Epithelial cell of prostate (primary cell): ENCODE results near the gene NR3C2.

Experiments
- DNase-seq: peaks from one replicate; pipeline ENCODE4 v3.0.0-alpha.2; 2011; ENCODE audit warnings: low read depth, low spot score
- H3K27ac ChIP-seq: fragments of 450-650 bp; 2 replicates; pipeline ENCODE4 v1.5.1; 2017; ENCODE audit warnings: mild to moderate bottlenecking

The NR3C2 gene

DNA sequence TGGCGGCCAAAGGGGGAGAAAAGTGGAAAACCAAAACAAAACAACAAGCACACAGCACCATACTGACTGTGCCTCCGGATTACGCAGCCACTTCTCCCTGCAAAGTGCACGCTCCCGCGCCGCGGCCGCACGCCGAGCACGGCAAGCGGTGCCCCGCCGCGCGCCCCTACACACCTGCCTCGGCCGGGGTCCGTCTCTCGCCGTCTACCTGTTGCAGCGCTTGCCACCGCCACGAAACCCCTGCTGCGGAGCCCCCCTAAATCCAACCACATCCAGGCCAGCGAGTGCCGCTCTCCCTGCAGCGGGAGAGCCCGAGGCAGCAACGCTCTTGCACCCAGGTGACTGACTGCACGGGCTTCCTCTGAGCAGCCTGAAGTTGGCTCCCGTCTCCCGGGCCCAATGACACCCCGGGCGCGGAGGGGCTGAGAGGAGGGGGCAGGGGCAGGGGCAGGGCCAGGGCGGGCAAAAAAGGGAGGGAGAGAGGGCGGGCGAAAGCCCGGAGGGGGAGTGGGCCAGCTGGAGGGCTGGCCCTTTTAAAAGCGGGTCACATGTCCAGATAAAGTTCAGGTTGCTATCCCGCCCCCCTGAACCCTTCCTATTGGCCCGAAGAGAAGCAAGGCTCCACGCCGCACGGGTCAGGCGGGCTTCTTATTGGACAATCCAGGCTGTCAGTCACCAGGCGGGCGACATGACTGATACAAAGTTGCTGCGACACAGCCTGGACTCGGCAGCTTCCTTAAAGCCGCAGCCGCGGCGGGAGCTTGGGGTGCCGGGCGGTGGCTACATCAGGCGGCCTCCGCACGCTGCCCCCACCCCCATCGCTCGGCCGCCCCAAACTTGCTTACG, at the start of gene NR3C2:
TSS of gene NR3C2 (minus strand) at position 429 of the 846 bp plus-strand sequence.
- H3K27ac ChIP-seq = no peak within 1 kb of the TSS
- DNase-seq = peak; percentile 91

DNA sequence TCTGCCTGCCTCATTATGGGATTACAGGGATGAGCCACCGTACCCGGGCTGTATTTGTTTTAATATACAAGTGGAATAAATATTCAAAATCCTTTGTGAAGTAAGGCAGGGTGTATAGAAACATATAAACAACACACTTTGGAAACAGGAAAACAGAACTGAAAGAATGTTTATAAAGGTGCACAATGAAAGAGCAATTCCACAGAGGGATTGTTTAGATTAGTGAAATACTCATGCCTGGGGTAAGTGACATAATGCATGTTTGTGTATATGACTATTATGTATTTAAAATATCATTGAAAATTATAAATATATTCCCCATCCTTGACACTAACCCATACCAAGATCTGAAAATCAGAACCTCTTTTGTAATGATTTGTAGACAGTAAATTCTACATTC, 45.0 kb upstream of the NR3C2 start:
- no peak for DNase-seq
- no peak overlapping the region for H3K27ac ChIP-seq

DNA sequence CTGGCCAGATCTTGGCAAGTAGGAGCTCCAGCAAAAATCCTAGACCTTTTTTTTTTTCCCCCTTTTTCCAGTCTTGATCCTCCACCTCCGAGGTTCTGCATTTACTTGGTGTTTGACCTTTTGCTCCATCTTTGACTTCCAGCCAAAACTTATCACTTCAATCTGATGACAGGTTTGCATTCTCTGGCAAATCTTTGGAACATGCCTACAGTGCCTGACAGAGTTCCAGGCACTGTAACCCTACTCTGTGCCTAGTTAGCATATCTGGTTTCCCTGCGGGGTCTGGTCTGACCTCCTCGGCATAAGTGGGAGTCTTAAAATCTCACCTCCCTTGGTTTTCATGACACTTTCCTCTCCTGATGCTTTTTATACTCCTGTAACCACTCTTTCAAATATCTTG, 39.4 kb upstream of the NR3C2 start:
- DNase-seq = no peak
- H3K27ac ChIP-seq = no peak overlapping the region

DNA sequence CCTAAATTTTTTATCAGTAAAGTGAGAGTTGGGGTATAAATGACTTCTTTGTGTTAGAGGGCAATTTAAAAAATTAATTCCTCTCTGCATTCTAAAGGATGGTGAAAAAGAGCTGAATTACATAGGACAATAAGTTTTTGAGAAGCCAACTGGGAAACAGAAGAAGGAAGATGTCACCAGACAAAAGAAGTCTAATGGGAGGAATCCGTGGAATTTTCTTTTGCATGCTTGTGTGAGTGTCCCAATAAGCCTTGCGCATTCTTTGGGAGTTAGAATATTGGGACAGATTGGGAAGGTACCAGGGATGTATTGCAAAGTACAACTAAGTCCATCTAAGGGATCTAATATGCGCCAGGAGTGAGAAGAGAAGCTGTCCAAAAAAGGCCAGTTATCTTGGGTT, 35.1 kb upstream of the NR3C2 start:
- no peak for DNase-seq
- no peak overlapping the region for H3K27ac ChIP-seq

DNA sequence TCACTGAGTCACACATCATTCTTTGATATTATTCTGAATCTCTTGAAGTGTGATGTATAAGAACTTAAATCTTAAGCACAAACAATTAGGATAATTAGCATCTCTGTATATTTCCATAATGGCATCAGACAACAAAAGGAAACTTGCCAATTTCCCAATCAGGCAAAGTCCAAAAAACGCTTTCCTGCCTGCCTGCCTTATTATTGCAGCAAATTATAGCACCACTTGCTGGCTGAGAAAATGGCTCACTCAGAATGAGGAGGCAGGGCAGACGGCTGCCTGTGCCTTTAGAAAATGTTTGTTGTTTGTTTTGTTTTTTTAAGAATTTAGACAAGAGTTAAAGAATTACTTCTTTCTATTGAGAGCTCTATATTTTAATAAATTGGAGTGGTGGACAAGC, 27.7 kb upstream of the NR3C2 start:
- no peak overlapping the region for H3K27ac ChIP-seq
- no peak for DNase-seq

- H3K27ac ChIP-seq = no peak overlapping the region
Measured at GRCh38 chr4:148454835-148455234, 12.6 kb upstream of the NR3C2 start.

DNA sequence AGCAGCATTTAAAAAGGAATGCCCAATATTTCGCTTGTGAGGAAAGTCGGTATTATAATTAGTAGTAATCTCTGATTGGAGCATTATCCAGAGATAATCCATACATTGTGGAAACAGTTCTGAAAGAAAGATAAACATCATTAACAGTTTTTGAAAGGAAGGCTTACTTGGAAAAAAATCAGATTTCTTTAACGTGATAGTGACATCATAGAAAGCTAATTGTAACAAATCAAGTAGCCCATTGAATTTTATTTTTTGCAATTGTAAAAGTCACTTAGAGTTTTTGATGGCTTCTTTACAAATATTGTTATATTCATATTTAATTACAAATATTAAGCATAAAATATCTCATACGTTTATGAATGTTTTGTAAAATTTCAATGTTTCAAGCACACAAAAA, 11.6 kb upstream of the NR3C2 start:
- DNase-seq = no peak
- H3K27ac ChIP-seq = no peak overlapping the region

More at GRCh38 chr4:148454835-148455234, 12.6 kb upstream of the NR3C2 start:
- no peak for DNase-seq

DNA sequence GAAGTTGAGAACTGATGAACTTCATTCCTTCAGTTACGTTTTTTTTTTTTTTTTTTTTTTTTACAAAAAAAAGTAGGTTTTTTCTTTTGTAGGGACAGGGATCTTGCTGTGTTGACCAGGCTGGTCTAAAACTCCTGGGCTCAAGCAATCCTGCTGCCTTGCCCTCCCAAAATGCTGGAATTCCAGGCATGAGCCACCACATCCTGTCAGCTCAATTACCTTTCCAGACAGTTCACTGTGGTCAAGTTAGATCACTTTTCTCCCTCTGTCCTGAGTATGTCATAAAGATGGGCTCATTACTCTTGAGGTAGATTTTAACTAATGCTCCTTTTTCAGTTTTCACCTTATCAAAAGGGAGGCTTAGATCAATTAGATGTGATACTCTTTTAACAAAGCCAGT, 10.8 kb upstream of the NR3C2 start:
- H3K27ac ChIP-seq = no peak overlapping the region
- DNase-seq = no peak

DNA sequence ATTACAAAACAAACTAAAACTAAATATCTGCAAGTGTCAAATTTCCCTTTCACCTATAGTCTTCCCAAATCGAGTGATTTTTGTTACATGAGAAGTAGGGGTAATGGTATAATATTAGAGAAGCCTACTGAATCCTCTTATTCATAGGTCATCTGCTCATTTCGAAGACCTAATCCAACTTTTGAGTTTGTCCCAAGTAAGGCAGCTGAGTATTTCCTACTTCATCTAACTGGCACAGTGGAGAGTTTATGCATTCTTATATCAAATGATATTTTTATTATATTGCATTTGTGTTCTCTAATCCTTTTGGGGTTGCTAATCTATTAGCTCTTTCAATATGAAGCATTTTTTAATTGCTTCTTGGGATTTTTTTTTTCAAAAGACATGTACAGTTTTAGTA, 7.7 kb upstream of the NR3C2 start:
- no peak overlapping the region for H3K27ac ChIP-seq
- no peak for DNase-seq

GRCh38 chr4:148448141-148448540, 5.9 kb upstream of the NR3C2 start:
- H3K27ac ChIP-seq = no peak overlapping the region
- DNase-seq = no peak

- no peak for DNase-seq
- H3K27ac ChIP-seq = no peak overlapping the region
Measured at GRCh38 chr4:148447681-148448080, 5.5 kb upstream of the NR3C2 start.

DNA sequence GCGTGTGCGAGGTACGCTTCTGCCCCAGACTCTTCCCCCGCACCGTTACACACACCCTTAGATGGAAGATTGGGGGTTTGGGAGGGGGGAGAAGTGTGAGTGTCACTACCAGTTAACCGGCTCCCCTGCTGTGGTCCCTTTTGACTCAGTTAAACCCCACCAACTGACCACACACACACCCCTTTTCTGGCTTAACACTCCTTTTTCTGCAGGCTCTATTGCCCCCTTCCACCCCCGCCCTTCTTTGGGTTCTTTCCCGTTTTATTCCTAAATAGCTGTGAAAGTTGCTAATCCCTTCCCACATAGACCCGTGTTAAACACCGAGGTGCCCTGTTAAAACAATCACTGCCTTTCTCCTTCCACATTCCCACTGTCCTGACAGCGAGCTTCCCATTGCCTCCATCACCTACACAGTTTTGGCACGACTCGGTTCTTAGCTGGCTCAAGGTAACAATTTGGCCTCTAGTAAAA, 3.7 kb upstream of the NR3C2 start:
- DNase-seq = no peak

GRCh38 chr4:148445071-148445859, 3.1 kb upstream of the NR3C2 start:
- DNase-seq = no peak
- no peak overlapping the region for H3K27ac ChIP-seq

More for the DNA sequence above, 3.7 kb upstream of the NR3C2 start:
- H3K27ac ChIP-seq = no peak overlapping the region

- no peak for DNase-seq
- H3K27ac ChIP-seq = no peak overlapping the region
Measured at GRCh38 chr4:148444296-148445070, 2.3 kb upstream of the NR3C2 start.

DNA sequence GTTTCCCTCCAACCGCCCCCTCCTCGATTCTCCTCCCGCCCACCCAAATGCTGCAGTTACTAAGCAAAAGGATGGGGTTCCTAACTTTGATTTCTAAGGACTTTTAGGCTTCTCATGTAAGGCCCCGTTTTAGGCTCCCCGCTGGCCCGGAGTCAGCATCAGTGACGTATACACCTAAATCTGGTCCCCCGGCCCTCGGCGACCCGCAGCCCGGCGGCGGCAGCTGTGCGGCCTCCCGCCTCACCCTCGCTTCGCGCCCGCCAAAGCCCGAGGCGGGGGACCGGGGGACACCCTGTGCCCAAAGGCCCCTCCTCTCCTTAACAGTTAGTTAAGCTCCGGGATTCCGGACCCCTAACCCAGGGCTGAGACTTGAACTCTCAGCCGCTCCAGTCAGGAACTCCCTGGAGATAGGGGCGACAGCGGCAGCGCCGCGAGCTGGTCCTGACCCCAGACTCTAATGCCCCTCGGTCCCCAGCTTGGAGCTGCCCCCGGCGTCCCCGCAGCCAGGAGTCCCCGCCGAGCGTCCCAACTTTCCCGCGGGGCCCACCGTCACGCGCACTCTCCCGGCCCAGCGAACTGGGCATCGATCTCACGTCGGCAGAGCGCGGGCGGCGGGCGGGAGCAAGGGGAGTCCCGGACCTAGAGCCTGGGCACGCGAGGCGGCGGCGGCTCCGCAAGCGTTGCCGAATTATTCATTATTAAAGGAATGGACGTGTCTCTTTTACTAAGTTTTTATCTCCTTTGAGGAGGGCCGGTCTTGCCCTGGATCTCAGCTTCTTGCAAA, 1.5 kb upstream of the NR3C2 start:
- DNase-seq = no peak
- H3K27ac ChIP-seq = no peak overlapping the region

- no peak overlapping the region for H3K27ac ChIP-seq
Measured at GRCh38 chr4:148442832-148443511, 758 bp upstream of the NR3C2 start.

GRCh38 chr4:148441624-148441985, 609 bp downstream of the NR3C2 start:
- DNase-seq = no peak
- H3K27ac ChIP-seq = no peak overlapping the region

More at GRCh38 chr4:148442832-148443511, 758 bp upstream of the NR3C2 start:
- no peak for DNase-seq

- no peak for DNase-seq
Measured at GRCh38 chr4:148438047-148438446, 4.2 kb downstream of the NR3C2 start.

GRCh38 chr4:148437439-148437838, 4.8 kb downstream of the NR3C2 start:
- no peak overlapping the region for H3K27ac ChIP-seq
- no peak for DNase-seq

More at GRCh38 chr4:148438047-148438446, 4.2 kb downstream of the NR3C2 start:
- H3K27ac ChIP-seq = no peak overlapping the region
